Liver (tissue), 9 donors: ENCODE results near the gene VSIG10. TPM values are rescaled to one million over a fixed set of nuclear protein-coding genes. Genes with fewer than 3 reads are reported as not detected.

Experiments
- DNase-seq: peaks from one replicate; pipeline ENCODE4 v3.0.0-alpha.2; 2017; ENCODE audit warnings: low spot score
- H3K27ac ChIP-seq, 2 donors: one replicate each; pipeline ENCODE4 v1.7.0; 2013; ENCODE audit warnings: inconsistent platforms in 2 of 2, low read length in 2 of 2, control low read depth in 1 of 2, low read depth in 1 of 2, mild to moderate bottlenecking in 1 of 2
- H3K27me3 ChIP-seq, 4 donors: one replicate each; pipeline versions ENCODE4 v1.6.1 to v1.7.0; 2013; ENCODE audit warnings: low read length in 3 of 4, inconsistent platforms in 1 of 4, mild to moderate bottlenecking in 1 of 4, moderate library complexity in 1 of 4; ENCODE audit not compliant: control insufficient read depth in 4 of 4, insufficient read depth in 4 of 4
- H3K36me3 ChIP-seq, 4 donors: one replicate each; pipeline versions ENCODE4 v1.6.1 to v1.7.0; 2013; ENCODE audit warnings: low read length in 3 of 4, mild to moderate bottlenecking in 3 of 4, low read depth in 1 of 4, moderate library complexity in 1 of 4; ENCODE audit not compliant: control insufficient read depth in 4 of 4, insufficient read depth in 3 of 4
- H3K4me1 ChIP-seq, 4 donors: one replicate each; pipeline versions ENCODE4 v1.6.1 to v1.7.0; 2013; ENCODE audit warnings: low read length in 3 of 4, mild to moderate bottlenecking in 3 of 4, moderate library complexity in 1 of 4; ENCODE audit not compliant: control insufficient read depth in 4 of 4, insufficient read depth in 4 of 4
- H3K4me3 ChIP-seq, 3 donors: one replicate each; pipeline versions ENCODE4 v1.6.1 to v1.7.0; 2013; ENCODE audit warnings: low read length in 3 of 3, control low read depth in 1 of 3, low read depth in 1 of 3, mild to moderate bottlenecking in 1 of 3
- H3K9ac ChIP-seq, 2 donors: one replicate each; pipeline ENCODE4 v1.7.0; 2013; ENCODE audit warnings: low read length in 2 of 2, mild to moderate bottlenecking in 2 of 2, moderate library complexity in 2 of 2, control low read depth in 1 of 2, low read depth in 1 of 2
- H3K9me3 ChIP-seq, 4 donors: one replicate each; pipeline versions ENCODE4 v1.6.1 to v1.7.0; 2013; ENCODE audit warnings: low read length in 3 of 4; ENCODE audit not compliant: control insufficient read depth in 4 of 4
- ATF3 ChIP-seq: IDR thresholded peaks from 2 replicates; pipeline ENCODE4 v1.6.1; 2016; ENCODE audit warnings: antibody characterized with exemption
- CTCF ChIP-seq: fragments of 150-350 bp; IDR thresholded peaks from 2 replicates; pipeline ENCODE4 v1.5.1; 2017; ENCODE audit warnings: improper control_type of control experiment, low read depth, low read length; ENCODE audit not compliant: missing input control
- EGR1 ChIP-seq, 2 donors: IDR thresholded peaks; 2 replicates each; pipeline ENCODE4 v1.6.1; 2016 to 2018; ENCODE audit warnings: antibody characterized with exemption in 2 of 2, low read depth in 2 of 2
- FOXA1 ChIP-seq: IDR thresholded peaks from 2 replicates; pipeline ENCODE4 v1.6.1; 2016; ENCODE audit warnings: antibody characterized with exemption
- FOXA2 ChIP-seq: IDR thresholded peaks from 2 replicates; pipeline ENCODE4 v1.6.1; 2016; ENCODE audit warnings: antibody characterized with exemption
- GABPA ChIP-seq, 2 donors: IDR thresholded peaks in 1 of 2; conservative IDR thresholded peaks in 1 of 2; 2 replicates each; pipeline ENCODE4 v1.6.1; 2016; ENCODE audit warnings: antibody characterized with exemption in 2 of 2, mild to moderate bottlenecking in 1 of 2, moderate library complexity in 1 of 2
- HNF4A ChIP-seq, 2 donors: conservative IDR thresholded peaks; 2 replicates each; pipeline ENCODE4 v1.6.1; 2016; ENCODE audit warnings: antibody characterized with exemption in 2 of 2, mild to moderate bottlenecking in 2 of 2
- HNF4G ChIP-seq: IDR thresholded peaks from 2 replicates; pipeline ENCODE4 v1.6.1; 2016; ENCODE audit warnings: antibody characterized with exemption
- JUND ChIP-seq, 2 donors: IDR thresholded peaks; 2 replicates each; pipeline ENCODE4 v1.6.1; 2016; ENCODE audit warnings: antibody characterized with exemption in 2 of 2
- MAX ChIP-seq: IDR thresholded peaks from 2 replicates; pipeline ENCODE4 v1.6.1; 2016; ENCODE audit warnings: antibody characterized with exemption
- NR2F2 ChIP-seq: IDR thresholded peaks from 2 replicates; pipeline ENCODE4 v1.6.1; 2016; ENCODE audit warnings: antibody characterized with exemption
- RAD21 ChIP-seq, 2 donors: IDR thresholded peaks; 2 replicates each; pipeline ENCODE4 v1.6.1; 2016; ENCODE audit warnings: antibody characterized with exemption in 2 of 2, mild to moderate bottlenecking in 2 of 2
- REST ChIP-seq: IDR thresholded peaks from 2 replicates; pipeline ENCODE4 v1.6.1; 2016; ENCODE audit warnings: antibody characterized with exemption, mild to moderate bottlenecking
- RXRA ChIP-seq, 2 donors: IDR thresholded peaks; 2 replicates each; pipeline ENCODE4 v1.6.1; 2017 to 2018; ENCODE audit warnings: antibody characterized with exemption in 2 of 2, mild to moderate bottlenecking in 1 of 2
- SP1 ChIP-seq: IDR thresholded peaks from 2 replicates; pipeline ENCODE4 v1.6.1; 2018; ENCODE audit warnings: antibody characterized with exemption, mild to moderate bottlenecking
- TAF1 ChIP-seq: conservative IDR thresholded peaks from 2 replicates; pipeline ENCODE4 v1.6.1; 2016; ENCODE audit warnings: antibody characterized with exemption, mild to moderate bottlenecking
- YY1 ChIP-seq: IDR thresholded peaks from 2 replicates; pipeline ENCODE4 v1.6.1; 2016; ENCODE audit warnings: antibody characterized with exemption, mild to moderate bottlenecking
- ZBTB33 ChIP-seq: IDR thresholded peaks from 2 replicates; pipeline ENCODE4 v1.6.1; 2016; ENCODE audit warnings: antibody characterized with exemption
- WGBS: extraction: QIAGEN DNeasy Blood & Tissue Kit; methylation state at CpG from one replicate; pipeline ENCODE4 v1.1.7; 2013; 5-methylcytosine and 5-hydroxymethylcytosine counted together
- polyA plus RNA-seq, 2 donors: library from polyadenylated mRNA; stranded (reverse) in 1 of 2; unstranded in 1 of 2; fragments of 200-250 nt in 1 of 2; fragments of >200 nt in 1 of 2; fragmentation: Nextera tagmentation in 1 of 2; extraction: Ambion mirVana in 1 of 2; gene quantifications; one replicate each; pipeline versions ENCODE4 v1.2.1 to v1.2.3, GENCODE V29; 2013 to 2015
- total RNA-seq, 2 donors: library from RNA; depleted of rRNA; stranded (reverse); fragments of >200 nt; gene quantifications; one replicate each; pipeline ENCODE4 v1.2.3, GENCODE V29; 2014
- donor health status: healthy.
- donor health status: healthy.
- donor health status: healthy.
- donor health status: healthy.
- donor health status: healthy.

VSIG10 gene
- total and polyA plus RNA-seq, 4 donors = 9.8 to 16.4 (median 11.7) TPM

GRCh38 chr12:118145798-118146156 lies 42.0 kb upstream of the VSIG10 start:
- WGBS = 89% methylated on average over 9 of the region's 9 CpGs
- no peak for DNase-seq
- H3K9ac ChIP-seq = no peak overlapping the region
- TF ChIP-seq RXRA (IDR thresholded peaks at IDR 0.05) (no peak), HNF4G (no peak), ATF3 (no peak), GABPA (IDR thresholded peaks at IDR 0.05 in 1 of 2, conservative IDR thresholded peaks at IDR 0.05 in 1 of 2) (no peak), YY1 (no peak), ZBTB33 (no peak), SP1 (no peak), EGR1 (IDR thresholded peaks at IDR 0.05; ENCODE audit: low read depth in 2 of 2) (no peak), HNF4A (conservative IDR thresholded peaks at IDR 0.05) (no peak), TAF1 (no peak), CTCF (no peak), RAD21 (IDR thresholded peaks at IDR 0.05) (no peak), JUND (IDR thresholded peaks at IDR 0.05) (no peak), FOXA2 (no peak), FOXA1 (no peak), MAX (no peak), REST (no peak), NR2F2 (no peak)
- H3K4me3 ChIP-seq = no peak overlapping the region
- peaks cover 12 to 47% (median 33%) of the 10 kb centered on the region in 4 donors for H3K36me3 ChIP-seq
- no peaks in the 10 kb centered on the region for H3K9me3 ChIP-seq
- H3K4me1 ChIP-seq = peaks cover 7 to 36% (median 17%) of the 10 kb centered on the region in 4 donors
- no peaks in the 10 kb centered on the region for H3K27me3 ChIP-seq
- no peak overlapping the region for H3K27ac ChIP-seq
